ENCODE measurements around the gene EMC10.

GRCh38 chr19:50516964-50517703, 40.8 kb downstream of the EMC10 start:
- TF ChIP-seq, protein P1, sequence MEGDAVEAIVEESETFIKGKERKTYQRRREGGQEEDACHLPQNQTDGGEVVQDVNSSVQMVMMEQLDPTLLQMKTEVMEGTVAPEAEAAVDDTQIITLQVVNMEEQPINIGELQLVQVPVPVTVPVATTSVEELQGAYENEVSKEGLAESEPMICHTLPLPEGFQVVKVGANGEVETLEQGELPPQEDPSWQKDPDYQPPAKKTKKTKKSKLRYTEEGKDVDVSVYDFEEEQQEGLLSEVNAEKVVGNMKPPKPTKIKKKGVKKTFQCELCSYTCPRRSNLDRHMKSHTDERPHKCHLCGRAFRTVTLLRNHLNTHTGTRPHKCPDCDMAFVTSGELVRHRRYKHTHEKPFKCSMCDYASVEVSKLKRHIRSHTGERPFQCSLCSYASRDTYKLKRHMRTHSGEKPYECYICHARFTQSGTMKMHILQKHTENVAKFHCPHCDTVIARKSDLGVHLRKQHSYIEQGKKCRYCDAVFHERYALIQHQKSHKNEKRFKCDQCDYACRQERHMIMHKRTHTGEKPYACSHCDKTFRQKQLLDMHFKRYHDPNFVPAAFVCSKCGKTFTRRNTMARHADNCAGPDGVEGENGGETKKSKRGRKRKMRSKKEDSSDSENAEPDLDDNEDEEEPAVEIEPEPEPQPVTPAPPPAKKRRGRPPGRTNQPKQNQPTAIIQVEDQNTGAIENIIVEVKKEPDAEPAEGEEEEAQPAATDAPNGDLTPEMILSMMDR (IDR thresholded peaks at IDR 0.05; ENCODE audit: low read length): no peak
- TF ChIP-seq EZH2 (optimal IDR thresholded peaks at IDR 0.05; ENCODE audit: low read depth, low read length) (no peak), EZH2phosphoT487 (IDR thresholded peaks at IDR 0.05; ENCODE audit: low read length) (no peak)
